Measurements from ENCODE around the gene ABCF1. TPM values are rescaled to one million over a fixed set of nuclear protein-coding genes. Genes with fewer than 3 reads are reported as not detected.
A peak's percentile ranks its signal among the peaks of the same experiment; 100 is the strongest.
"Not testable (repeated sequence)": the region's sequence is repeated elsewhere in the genome, so short reads cannot be mapped to it uniquely, and the experiment has no call there.

Gene ABCF1
- polyA plus RNA-seq (ENCODE audit: insufficient read length in 10 of 10) = 10 to 100 TPM; 43.9 to 53.4 (median 47.0) TPM
- long read RNA-seq, donor 1, partial matches to known transcripts = 0 of 16 reads
- long read RNA-seq, donor 1, other reads (novel, unspliced or antisense) = 15 of 16 reads
- long read RNA-seq, donor 2, partial matches to known transcripts = 0 of 1 reads
- long read RNA-seq, donor 2, other reads (novel, unspliced or antisense) = 0 of 1 reads
- long read RNA-seq, donor 3 = 0 reads
- long read RNA-seq, donor 4 = 0 reads
- long read RNA-seq, donor 5, partial matches to known transcripts = 7 of 9 reads
- long read RNA-seq, donor 5, other reads (novel, unspliced or antisense) = 0 of 9 reads
- long read RNA-seq, donor 6, partial matches to known transcripts = 13 of 13 reads
- long read RNA-seq, donor 6, other reads (novel, unspliced or antisense) = 0 of 13 reads
- long read RNA-seq, donor 7 = 0 reads
- long read RNA-seq, donor 8, partial matches to known transcripts = 0 of 4 reads
- long read RNA-seq, donor 8, other reads (novel, unspliced or antisense) = 0 of 4 reads
- long read RNA-seq, donor 9 = 0 reads

- DNase-seq = peak; percentile 97 to 100 (median 99)
These were observed at the start of gene ABCF1 for GRCh38 chr6:30571075-30571761. ABCF1 (plus strand) TSS chr6:30571442; CDS start chr6:30571488, 46 bp downstream.

GRCh38 chr6:30521952-30522351, 49.3 kb upstream of the ABCF1 start:
- not testable (repeated sequence) for DNase-seq

- not testable (repeated sequence) for DNase-seq
These were observed 44.8 kb upstream of the ABCF1 start for GRCh38 chr6:30526444-30526843.

- not testable (repeated sequence) for DNase-seq
These were observed 41.8 kb upstream of the ABCF1 start for GRCh38 chr6:30529349-30529875.

GRCh38 chr6:30530014-30530413, 41.2 kb upstream of the ABCF1 start:
- no peak for DNase-seq

- no peak for DNase-seq
These were observed 37.6 kb upstream of the ABCF1 start for GRCh38 chr6:30533460-30534294.

- no peak for DNase-seq
These were observed 33.3 kb upstream of the ABCF1 start for GRCh38 chr6:30537931-30538330.

GRCh38 chr6:30541515-30542403, 29.5 kb upstream of the ABCF1 start:
- DNase-seq = peak; percentile 79 to 90 (median 87)

GRCh38 chr6:30542404-30542725, 28.9 kb upstream of the ABCF1 start:
- no peak for DNase-seq

- DNase-seq = no peak
These were observed 28.3 kb upstream of the ABCF1 start for GRCh38 chr6:30542915-30543314.

GRCh38 chr6:30543821-30544220, 27.4 kb upstream of the ABCF1 start:
- no peak for DNase-seq

- DNase-seq = peak in 2 of 3 donors; percentile 43 to 66
These were observed 26.5 kb upstream of the ABCF1 start for GRCh38 chr6:30544666-30545272.

GRCh38 chr6:30547454-30547853, 23.8 kb upstream of the ABCF1 start:
- no peak for DNase-seq

GRCh38 chr6:30548375-30548774, 22.9 kb upstream of the ABCF1 start:
- no peak for DNase-seq

- DNase-seq = no peak
These were observed 16.8 kb upstream of the ABCF1 start for GRCh38 chr6:30554404-30554803.

GRCh38 chr6:30554962-30555815, 16.1 kb upstream of the ABCF1 start:
- no peak for DNase-seq

GRCh38 chr6:30555816-30556065, 15.5 kb upstream of the ABCF1 start:
- DNase-seq = peak in 2 of 3 donors; percentile 64 to 90

GRCh38 chr6:30556066-30556905, 15.0 kb upstream of the ABCF1 start, which contains the start of gene GNL1:
GNL1 (minus strand) TSS chr6:30556489; CDS start chr6:30556203, 286 bp downstream.
- peak; percentile 85 to 97 (median 91) for DNase-seq

Measured in muscle of back (tissue), 13 donors.